HG03558 (cell line): ENCODE results near the gene LSM8.
A peak's percentile ranks its signal among the peaks of the same experiment; 100 is the strongest.
"Not testable (repeated sequence)": the region's sequence is repeated elsewhere in the genome, so short reads cannot be mapped to it uniquely, and the experiment has no call there.

Experiments
- ATAC-seq: cut with Tn5 transposase; IDR thresholded peaks from one replicate; pipeline ENCODE4 v1.9.1; 2021; ENCODE audit warnings: moderate number of reproducible peaks; ENCODE audit not compliant: unreplicated experiment; ENCODE audit errors: extremely low read depth

LSM8 gene

GRCh38 chr7:118183786-118184564 is at the start of gene LSM8:
TSS of gene LSM8 (plus strand) at chr7:118184164. CDS start at chr7:118184224, 60 bp downstream.
- peak; percentile 96 for ATAC-seq

GRCh38 chr7:118134420-118134819 is 49.5 kb upstream of the LSM8 start:
- not testable (repeated sequence) for ATAC-seq

GRCh38 chr7:118140468-118140867 is 43.5 kb upstream of the LSM8 start:
- ATAC-seq, result no peak

- ATAC-seq, result no peak
Observed at GRCh38 chr7:118142012-118142411, 42.0 kb upstream of the LSM8 start.

GRCh38 chr7:118148930-118149329 is 35.0 kb upstream of the LSM8 start:
- no peak for ATAC-seq

GRCh38 chr7:118149394-118149793 is 34.6 kb upstream of the LSM8 start:
- ATAC-seq, result no peak

GRCh38 chr7:118151671-118152070 is 32.3 kb upstream of the LSM8 start:
- ATAC-seq, result no peak

GRCh38 chr7:118152149-118152548 is 31.8 kb upstream of the LSM8 start:
- no peak for ATAC-seq

GRCh38 chr7:118152654-118153053 is 31.3 kb upstream of the LSM8 start:
- ATAC-seq, result no peak

GRCh38 chr7:118153551-118154177 is 30.3 kb upstream of the LSM8 start:
- no peak for ATAC-seq

GRCh38 chr7:118158766-118159165 is 25.2 kb upstream of the LSM8 start:
- no peak for ATAC-seq

GRCh38 chr7:118169146-118169545 is 14.8 kb upstream of the LSM8 start:
- no peak for ATAC-seq

GRCh38 chr7:118175740-118176139 is 8.2 kb upstream of the LSM8 start:
- no peak for ATAC-seq

GRCh38 chr7:118179191-118179590 is 4.8 kb upstream of the LSM8 start:
- no peak for ATAC-seq

- no peak for ATAC-seq
Observed at GRCh38 chr7:118182593-118183427, 1.2 kb upstream of the LSM8 start.

GRCh38 chr7:118183428-118183785 is 557 bp upstream of the LSM8 start:
- ATAC-seq, result no peak

- no peak for ATAC-seq
Observed at GRCh38 chr7:118184565-118184940, 589 bp downstream of the LSM8 start.

- no peak for ATAC-seq
Observed at GRCh38 chr7:118185163-118185860, 1.3 kb downstream of the LSM8 start.

- ATAC-seq, result no peak
Observed at GRCh38 chr7:118186501-118186900, 2.5 kb downstream of the LSM8 start.

- ATAC-seq, result no peak
Observed at GRCh38 chr7:118194571-118194970, 10.6 kb downstream of the LSM8 start.
